HG02840 (cell line): ENCODE results near the gene VWF.

ENCODE experiments used
- ATAC-seq: cut with Tn5 transposase; IDR thresholded peaks from one replicate; pipeline ENCODE4 v1.9.1; 2021; ENCODE audit warnings: mild to moderate bottlenecking, moderate library complexity, moderate number of reproducible peaks; ENCODE audit not compliant: unreplicated experiment, low FRiP score

Gene VWF

GRCh38 chr12:5923751-5924150, 200.7 kb downstream of the VWF start:
- no peak for ATAC-seq

DNA sequence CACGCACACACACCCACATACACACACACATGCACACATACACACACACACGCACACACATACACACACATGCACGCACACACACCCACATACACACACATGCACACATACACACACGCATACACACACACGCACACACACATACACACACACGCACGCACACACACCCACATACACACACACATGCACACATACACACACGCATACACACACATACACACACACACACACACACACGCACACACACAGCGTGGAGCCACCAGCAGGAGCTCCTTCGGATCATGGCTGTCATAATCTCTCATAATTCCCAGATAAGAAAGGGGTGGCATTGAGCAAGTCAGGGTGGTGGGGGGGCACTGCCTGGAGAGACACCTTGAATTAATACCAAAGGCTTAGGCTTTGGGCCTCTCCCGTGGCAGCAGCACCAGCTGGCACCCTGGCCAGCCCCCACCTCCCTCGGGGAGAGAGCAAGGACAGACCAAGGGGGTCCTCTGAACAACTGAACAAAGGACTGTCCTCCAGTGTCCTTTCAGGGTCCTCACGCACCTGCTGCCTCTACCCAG, 201.3 kb downstream of the VWF start:
- no peak for ATAC-seq

DNA sequence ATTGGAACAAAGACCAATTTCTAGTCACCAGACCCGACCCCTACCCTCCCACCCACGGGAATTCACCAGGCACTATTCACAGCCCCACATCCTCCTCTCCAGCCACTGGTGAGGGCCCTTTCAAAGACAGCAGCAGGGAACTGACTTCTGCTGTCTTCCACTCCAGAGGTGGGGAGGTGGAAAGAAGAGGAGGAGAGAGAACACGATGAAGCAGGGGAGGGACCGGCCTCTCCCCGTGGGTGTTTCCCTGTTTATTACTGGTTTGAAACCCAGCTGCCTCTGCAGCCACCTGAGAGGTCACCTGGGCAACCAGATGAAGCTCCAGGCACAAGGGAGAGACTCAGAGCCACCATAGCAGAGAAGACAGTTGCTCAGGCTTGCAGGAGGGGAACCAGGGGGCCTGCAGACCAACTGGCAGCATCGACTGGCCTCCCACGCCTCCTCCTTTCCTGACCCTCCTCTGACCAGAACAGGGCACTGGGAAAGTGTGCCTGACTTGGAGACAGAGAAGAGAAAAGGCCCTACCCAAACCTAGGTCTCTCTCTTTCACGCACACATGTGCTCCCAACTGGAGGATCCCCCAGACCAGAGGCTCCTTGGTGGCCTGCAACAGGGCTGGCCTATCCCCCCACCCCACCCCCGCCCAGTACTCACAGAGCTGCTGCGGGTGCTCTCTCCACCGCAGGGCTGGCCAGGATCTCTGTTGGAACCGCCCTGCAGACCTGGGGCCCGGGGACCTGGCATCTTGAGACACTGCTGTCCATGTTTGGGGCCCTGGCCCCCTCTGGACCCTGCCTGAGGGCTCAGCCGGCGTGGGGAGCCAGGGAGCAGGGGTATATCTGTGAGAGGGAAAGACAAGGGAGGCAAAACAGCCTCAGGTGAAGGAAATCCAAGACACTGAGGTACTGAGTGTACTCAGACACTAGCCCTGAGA, 202.2 kb downstream of the VWF start:
- ATAC-seq: no peak

DNA sequence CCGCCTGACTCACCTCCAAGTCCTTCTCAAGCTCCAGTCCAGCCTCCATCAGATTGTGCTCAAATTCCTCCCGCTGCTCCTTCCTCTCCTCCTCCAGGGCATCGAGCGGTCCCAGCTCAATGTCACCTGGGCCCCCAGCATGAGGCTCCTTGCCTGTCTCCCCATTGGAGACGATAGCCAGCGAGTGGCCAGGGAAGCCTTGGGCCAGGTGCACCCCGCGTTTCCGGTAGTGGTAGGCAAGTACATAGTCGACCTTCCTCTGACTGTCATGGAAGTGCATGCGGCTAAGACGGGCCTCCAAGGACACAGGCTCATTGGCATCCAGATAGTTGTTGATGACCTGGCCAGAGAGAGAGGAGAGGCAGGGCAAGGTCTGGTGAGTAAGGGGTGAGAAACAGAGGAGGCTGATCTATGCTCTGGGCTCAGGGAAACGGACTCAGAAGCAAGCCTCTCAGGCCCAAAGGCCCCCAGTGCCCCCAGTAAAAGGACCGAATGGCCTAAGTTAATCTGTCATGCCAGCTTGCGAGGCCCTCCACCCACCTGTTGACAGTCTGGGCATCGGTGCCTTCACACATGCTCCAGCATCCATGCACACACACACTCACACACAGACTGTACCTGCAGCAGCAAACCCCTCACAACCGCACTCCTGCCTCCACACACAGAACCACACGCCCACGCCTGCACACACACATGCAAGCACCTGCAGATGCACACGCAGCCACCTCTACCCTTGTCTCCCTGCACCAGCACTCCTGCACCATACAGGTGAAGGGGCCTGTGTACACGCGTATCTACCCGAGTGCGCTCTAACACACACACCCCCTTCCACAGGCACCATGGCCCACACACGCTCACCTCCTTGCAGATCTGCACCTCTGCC, 203.2 kb downstream of the VWF start:
- no peak for ATAC-seq

GRCh38 chr12:5916785-5917290, 207.6 kb downstream of the VWF start:
- no peak for ATAC-seq

GRCh38 chr12:5915511-5915910, 209.0 kb downstream of the VWF start:
- ATAC-seq: no peak

GRCh38 chr12:5914387-5915149, 209.9 kb downstream of the VWF start:
- ATAC-seq: no peak

DNA sequence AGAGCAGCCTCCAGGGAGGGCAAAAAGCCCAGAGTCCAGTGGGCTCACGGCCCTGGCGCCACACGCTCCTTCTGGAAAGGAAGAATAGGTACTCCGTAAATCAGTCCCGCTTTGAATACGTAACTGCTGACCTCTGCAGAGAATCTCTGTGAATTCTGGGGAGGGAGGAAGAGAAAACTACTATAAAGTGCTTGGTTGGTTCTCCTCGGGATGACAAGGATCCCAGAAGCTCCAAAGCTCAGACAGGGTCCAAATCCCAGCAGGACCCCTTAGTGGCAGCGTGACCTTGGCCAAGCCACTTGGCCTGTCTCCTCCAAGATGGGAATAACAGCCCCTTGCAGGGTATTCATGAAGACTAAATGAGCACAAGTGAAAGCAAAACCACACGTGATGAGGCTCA, 211.1 kb downstream of the VWF start:
- no peak for ATAC-seq

DNA sequence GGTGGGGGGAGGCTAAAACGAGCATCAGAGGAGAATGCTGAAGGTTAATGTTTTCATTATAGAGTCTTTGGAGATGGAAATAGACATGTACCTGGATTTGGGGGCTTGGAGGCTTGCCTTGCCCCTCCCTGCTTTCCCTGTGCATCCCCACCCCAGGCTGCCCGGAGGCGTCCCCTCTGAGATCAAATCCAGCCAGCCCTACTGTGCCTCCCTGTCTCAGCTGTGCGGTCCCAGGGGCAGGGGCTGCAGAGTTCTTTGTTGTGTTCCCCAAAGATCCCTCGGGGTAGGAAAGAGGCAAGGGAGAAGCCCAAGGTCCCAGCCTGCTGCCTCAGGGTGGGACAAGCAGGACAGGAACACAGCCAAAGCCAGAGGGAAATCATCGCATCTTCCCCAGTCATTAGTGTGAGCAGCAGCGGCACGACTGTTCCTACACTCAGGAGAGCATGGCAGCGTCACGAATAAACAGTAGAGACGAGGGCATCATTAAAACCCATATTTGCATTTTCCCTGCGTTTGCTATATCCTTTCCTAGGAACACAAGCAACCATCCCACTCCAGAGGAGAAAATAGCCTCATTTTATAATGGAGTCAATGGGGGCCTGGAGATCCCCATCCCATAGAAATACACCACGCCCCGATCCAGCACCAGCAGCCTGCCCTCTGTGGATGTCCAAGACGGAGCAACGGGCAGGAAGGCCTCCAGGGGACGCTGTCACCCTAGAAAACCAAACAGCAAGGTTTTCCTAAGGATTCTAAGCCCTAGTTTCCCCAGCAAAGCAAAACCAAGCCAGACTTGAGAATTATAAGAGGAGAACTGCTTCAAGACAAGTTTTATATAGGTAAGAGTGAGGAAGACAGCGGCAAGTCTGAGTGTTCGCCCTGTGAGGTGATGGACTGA, 211.8 kb downstream of the VWF start:
- ATAC-seq: no peak

DNA sequence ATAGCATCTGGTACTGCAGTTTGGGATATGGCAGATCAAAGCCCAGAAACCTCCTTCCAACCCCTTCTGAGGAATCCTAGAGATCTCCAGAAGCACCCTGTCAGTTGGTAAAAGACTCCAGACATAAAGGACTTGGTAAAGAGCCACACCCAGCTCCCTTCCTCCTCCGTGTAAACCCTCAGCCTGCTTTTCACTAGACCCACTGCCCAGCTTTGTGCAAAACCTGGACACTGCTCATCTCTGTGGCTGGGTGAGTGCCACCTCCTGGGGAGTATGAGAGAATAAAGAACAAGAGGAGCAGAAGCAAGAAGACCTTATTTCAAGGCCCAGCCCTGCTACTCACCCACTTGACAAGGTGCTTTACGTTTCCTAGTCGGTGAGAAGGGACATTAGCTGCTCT, 212.5 kb downstream of the VWF start:
- no peak for ATAC-seq

DNA sequence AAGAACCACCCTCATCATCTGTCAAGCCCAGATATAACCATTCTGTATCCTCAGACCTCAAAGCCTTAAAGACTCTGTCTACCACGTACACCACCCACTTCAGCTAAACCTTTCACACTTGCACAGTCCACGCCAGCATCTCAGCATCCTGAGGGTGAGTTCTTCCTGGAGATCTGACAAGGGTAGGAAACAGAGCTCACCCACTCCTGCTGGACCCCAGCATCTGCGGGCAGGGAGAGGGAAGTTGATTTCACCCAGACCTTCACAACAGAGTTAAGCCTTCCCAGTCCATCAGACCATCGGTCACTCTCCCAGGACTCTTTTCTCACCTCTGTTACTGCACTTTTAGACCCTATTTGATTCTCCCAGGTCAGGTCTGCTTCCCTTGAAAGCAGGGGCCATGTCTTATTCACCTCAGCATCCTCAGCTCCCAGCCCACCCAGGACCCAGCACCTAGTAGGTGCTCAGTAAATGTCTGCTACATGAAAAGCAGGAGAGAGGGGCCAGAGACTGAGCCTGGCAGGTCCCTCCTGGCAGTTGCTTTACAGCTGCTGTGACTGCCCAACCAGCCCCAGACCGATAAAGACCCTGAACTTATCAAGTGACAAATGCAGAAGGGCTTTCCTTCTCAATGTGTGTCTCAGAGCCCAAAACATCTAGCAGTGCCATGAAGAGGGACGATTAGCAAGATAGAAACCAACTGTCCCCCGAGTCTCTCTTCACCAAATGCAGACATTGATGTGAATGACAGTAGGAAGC, 213.5 kb downstream of the VWF start:
- no peak for ATAC-seq

DNA sequence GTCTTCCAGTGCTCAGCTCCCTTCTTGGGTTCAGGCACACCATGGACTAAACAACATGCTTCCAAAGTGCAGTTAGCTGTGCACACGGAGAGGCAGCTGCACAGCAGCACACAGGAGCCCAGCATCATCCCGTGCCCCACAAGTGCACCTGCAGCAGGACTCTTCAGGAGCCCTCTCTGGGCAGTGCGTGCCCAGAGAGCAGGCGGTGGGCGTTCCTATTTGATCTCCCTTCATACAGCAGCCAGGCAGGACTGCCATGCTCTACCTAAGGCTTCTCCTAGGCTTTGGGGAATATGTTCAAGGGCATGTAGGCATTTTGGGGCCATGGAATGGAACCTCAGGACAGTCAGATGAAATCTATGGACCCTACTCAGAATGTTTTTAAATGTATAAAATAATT, 214.9 kb downstream of the VWF start:
- no peak for ATAC-seq

DNA sequence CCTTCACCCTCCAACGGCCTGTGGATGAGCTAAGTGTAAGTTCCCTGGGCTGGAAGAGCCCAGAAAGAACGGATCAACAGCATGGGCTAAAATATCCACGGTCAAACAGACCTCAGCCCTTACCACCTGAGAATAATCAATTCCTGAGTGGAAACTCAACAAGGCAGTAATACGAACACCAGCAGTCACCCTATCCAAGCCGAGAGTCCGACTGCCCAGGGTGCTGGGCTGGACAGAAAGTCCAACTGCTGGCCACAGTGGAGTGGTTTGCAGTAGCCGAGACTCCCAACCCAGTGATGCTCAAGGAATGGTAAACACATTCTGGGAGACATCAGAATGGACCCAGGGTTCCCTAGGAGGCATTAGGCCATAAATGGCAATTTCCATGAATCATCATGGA, 216.2 kb downstream of the VWF start:
- no peak for ATAC-seq

GRCh38 chr12:5907807-5908206, 216.7 kb downstream of the VWF start:
- no peak for ATAC-seq

DNA sequence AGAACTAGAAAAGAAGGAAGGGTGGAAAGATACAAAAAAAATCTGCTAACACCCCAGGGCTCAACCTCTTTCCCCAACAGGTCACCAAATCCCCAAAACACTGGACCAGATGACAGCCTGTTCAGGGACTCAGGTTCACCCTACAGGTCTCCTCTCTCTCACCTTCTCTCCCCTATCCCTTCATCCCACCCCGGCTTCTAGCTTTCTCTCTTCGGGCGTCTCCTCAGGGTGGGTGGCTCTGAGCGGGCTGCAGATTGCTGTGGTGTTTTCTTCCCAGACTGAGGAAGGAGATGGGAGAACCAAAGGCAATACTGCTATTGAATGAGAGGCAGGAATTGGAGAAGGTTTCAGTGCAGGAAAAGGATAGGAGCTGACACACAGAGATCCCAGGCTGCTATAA, 218.7 kb downstream of the VWF start:
- ATAC-seq: no peak

- ATAC-seq: no peak
These were observed 219.5 kb downstream of the VWF start for GRCh38 chr12:5904969-5905368.

DNA sequence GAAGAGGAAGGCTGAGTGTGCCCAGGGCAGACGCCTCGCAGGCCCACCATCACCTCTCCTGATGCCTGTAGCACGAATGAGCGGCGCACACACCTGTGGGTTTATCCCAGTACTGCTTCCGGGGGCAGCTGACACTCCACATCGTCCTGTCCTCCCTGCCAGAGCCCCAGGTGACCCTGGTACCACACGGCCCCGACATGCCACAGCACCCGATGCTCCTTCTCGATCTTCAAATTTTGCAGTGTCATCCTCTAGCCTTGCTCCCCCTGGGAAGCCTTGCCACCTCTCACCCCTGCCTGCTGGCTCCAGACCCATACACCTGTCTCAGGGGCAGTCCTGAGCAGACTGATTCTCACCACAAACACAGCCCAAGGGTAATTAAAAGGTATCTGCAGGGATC, 220.0 kb downstream of the VWF start:
- no peak for ATAC-seq

GRCh38 chr12:5902736-5903135, 221.7 kb downstream of the VWF start:
- ATAC-seq: no peak

DNA sequence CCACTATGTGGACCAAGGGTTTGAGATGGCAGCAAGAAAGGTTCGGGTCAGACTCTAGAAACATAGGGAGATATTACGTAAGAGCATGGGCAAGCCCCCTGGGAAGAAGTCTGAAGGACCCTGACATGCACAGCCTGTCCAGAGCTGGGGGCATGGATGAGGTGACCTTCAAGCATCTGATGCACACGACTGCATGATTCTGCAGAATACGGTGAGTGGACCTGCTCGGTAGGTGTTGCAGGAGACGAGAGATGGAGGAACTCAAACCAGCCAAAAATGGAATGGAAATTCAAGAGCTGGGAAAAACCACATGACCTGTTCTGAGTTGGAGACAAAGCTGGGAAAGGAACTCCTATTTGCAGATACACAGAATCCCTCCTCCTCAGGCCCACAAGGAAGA, 223.1 kb downstream of the VWF start:
- no peak for ATAC-seq
